HG02973 (cell line): ENCODE results near the gene ARTN.

Source experiments
- ATAC-seq: cut with Tn5 transposase; IDR thresholded peaks from one replicate; pipeline ENCODE4 v1.9.1; 2021; ENCODE audit warnings: moderate library complexity; ENCODE audit not compliant: unreplicated experiment

Gene ARTN

DNA sequence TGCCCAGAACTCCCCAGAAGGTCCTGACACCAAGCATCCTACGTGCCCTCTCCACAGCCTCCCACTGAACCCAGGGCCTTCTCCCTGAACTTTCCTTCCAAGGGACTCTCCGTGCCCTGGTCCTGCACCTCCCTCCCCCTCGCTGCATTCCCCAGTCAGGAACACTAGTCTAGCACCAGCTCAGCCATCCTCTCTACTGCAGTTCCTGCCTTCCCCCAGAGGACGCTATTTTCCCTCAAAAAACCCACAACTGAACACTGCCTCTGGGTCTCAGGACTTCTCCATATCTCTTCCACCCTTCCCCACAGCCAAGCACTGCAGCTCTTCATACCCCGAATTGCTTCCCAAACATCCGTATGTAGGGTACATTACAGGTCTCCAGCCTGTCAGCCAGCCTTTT lies 12.6 kb upstream of the ARTN start:
- ATAC-seq: no peak

DNA sequence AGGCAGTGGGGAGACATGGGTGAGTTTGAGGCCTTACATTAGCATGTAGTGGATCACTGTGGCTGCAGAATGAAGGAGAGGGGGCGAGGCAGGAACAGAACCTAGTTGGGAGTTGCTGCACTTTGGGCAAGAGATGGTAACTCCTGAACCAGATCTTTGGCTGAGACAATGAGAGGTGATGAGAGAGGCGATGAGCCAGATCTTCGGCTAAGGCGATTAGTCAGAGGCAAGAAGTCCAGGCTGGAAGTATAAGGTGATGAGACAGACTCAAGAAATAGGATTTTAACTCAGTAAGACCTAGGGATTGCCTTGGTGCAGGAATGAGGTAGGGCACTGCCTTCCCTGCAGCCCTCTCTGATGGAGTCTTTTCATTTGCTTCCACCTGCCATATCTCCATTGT lies 9.1 kb upstream of the ARTN start:
- ATAC-seq: no peak

DNA sequence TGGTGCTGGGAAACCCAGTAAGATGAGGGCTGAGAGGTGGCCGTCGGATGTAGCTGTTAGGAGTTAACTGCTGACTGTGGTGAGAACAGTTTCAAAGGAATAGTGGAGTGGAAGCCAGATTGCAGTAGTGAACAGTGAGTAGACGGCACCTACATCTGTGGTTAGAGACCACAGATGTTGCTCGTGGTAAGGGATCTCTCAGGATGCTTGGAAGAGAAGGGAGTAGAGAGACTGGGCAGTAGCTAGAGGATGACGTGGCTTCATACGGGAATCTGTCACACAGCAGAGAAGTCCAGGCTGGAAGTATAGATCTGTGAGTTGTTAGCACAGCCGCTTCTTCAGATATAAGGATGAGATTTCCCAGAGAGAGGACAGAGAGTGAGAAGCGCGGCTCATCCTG lies 7.8 kb upstream of the ARTN start:
- ATAC-seq: no peak

DNA sequence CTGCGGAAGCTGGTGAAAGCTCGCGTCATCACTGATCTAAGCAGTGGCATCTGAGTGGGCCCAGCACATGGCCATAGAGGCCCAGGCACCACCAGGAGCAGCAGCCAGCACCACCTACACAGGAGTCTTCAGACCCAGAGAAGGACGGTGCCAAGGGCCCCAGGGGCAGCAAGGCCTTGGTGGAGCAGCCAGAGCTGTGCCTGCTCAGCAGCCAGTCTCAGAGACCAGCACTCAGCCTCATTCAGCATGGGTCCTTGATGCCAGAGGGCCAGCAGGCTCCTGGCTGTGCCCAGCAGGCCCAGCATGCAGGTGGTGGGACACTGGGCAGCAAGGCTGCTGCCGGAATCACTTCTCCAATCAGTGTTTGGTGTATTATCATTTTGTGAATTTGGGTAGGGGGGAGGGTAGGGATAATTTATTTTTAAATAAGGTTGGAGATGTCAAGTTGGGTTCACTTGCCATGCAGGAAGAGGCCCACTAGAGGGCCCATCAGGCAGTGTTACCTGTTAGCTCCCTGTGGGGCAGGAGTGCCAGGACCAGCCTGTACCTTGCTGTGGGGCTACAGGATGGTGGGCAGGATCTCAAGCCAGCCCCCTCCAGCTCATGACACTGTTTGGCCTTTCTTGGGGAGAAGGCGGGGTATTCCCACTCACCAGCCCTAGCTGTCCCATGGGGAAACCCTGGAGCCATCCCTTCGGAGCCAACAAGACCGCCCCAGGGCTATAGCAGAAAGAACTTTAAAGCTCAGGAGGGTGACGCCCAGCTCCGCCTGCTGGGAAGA lies 3.2 kb upstream of the ARTN start:
- no peak for ATAC-seq

DNA sequence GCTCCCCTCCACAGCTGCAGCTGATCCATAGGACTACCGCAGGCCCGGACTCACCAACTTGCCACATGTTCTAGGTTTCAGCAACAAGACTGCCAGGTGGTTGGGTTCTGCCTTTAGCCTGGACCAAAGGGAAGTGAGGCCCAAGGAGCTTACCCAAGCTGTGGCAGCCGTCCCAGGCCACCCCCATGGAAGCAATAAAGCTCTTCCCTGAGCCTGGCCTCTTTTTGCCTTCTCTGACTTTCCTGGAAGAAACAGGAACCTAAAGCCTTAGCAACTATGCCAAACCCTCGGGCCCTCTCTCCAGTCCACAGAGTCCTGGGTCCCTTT lies 2.7 kb upstream of the ARTN start:
- no peak for ATAC-seq

DNA sequence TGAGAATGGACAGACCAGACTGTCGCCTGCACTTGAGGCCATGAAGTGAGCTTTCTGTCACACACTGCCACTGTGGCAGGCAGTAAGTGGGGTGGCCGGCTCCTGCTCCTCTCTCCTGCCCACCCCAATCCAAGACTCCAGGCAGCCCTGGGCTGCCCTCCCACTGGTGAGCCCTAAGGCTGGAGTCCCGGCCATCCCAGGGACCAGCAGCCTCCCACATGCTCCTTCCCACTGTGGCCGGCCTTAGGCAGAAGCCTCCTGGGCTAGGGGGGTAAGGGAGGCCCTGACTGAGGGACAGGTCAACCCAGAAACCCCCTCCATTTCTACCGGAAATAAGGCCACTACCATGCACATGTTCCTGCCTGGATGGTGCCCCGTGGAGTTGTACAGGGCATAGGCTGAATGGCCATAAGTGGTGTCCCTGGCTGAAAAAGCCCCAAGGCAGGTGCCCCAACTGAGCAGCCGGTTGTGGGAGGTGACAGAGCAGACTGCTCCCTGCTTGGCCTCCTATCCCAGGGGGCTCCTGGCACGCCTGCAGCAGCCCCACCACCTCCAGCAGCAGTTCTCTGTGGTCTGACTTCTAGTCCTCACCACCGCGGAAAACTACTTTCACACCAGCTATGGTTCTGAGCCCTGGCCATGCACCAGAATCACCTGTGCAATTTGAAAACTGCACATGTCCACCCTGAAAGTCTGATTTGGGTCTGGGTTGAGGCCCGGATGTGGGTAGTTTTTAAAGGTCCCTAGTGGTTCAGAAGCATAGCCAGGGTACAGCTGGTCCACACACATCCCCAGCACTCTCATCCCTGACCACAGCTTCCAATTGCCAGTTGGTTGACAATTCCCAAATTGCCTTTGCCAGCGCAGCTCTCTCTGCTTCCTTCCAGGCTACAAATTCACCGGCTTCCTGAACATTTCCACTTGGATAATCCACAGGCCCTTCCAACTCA lies 1.6 kb upstream of the ARTN start:
- no peak for ATAC-seq

DNA sequence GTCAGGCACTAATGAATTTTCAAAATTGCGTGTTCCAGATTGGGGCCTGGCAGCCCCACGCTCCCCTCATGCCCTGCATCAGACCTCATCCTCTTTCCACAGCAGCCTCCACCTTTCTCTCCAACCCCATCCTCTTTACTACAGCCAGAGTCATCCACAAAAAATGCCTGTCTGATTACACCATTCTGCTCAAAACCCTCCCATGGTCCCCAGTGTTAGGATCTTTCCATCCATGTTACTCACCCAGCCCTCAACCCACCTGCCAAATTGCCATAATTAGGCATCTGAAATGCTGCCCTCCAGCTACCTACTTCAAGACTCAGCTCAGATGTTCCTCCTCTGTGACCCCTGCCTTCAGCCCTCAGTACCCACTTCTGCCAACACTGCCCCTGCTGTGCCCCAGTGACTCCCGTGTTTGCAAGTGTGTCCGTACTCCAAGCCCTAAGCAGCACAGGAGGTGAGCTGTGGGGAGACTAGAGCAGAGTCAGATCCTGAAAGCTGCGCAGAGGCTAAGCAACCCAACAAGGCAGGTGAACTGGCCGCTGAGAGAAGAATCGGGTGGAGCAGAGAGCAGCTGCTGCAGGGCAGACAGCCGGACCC lies 715 bp upstream of the ARTN start:
- no peak for ATAC-seq

DNA sequence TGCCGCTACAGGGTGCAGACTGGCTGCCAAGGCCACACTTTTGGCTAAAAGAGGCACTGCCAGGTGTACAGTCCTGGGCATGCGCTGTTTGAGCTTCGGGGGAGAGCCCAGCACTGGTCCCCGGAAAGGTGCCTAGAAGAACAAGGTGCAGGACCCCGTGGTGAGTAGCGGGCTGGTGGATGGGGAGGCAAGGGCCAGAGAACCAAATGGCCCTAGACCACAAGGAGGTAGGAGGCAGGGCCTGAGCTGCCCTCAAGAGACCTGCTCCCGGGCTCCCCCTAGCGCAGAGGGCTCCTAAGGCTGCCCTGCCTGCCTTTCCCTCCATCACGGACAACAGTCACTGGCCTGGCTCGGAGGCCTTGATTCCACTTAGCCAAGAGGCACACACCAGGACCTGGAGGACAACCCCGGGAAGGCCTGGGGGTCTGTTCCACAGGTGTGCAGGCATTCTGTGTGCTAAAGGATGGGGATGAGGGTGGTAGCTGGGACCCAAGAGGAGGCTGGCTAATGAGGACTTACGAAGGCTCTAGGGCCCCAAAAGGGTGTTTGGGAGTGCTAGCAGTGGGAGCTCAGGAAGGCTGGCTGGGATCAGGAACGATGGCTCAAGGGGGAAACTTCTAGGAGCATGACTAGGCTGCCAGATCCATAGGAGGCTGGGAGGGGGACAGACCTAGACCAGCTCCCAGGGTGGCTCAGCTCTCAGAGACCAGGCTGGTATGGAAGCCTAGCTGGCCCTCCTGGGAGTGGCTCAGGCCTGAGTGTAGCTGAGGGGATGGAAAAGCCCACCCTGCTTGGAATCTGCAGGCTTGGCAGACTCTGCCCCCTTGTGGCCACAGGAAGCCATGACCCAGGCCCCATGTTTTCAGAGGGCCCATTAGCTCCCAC lies 742 bp downstream of the ARTN start:
- no peak for ATAC-seq

DNA sequence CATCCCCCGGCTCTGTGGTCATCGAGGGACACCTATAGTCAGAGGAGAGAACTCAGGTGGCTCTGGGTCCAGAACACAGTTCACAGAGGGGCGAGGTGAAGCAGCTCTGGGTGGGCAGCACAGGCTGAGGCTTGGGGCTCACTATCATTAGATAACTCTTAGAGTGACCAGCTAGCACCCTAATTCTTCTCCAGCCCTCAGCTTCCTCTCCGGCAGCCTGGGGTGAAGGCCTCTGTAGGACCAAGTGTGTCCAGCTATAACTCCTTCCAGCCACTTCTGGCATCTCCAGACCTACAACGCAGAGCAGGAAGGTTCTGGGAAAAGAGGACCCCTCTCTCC lies 1.4 kb downstream of the ARTN start:
- ATAC-seq: no peak

DNA sequence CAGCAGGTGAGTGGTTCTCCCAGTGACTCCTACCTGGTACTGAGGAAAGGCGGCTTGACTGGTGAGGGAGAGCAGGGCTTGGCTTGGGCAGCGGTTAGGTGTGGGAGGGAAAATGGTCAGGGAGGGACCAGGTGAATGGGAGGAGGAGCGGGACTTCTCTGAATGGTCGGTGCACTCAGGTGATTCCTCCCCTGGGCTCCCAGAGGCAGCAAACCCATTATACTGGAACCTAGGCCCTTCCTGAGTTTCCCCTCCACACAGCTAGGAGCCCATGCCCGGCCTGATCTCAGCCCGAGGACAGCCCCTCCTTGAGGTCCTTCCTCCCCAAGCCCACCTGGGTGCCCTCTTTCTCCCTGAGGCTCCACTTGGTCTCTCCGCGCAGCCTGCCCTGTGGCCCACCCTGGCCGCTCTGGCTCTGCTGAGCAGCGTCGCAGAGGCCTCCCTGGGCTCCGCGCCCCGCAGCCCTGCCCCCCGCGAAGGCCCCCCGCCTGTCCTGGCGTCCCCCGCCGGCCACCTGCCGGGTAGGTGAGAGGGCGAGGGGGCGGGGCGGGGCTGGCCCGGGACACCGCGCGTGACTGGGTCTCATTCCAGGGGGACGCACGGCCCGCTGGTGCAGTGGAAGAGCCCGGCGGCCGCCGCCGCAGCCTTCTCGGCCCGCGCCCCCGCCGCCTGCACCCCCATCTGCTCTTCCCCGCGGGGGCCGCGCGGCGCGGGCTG lies 2.3 kb downstream of the ARTN start:
- no peak for ATAC-seq

DNA sequence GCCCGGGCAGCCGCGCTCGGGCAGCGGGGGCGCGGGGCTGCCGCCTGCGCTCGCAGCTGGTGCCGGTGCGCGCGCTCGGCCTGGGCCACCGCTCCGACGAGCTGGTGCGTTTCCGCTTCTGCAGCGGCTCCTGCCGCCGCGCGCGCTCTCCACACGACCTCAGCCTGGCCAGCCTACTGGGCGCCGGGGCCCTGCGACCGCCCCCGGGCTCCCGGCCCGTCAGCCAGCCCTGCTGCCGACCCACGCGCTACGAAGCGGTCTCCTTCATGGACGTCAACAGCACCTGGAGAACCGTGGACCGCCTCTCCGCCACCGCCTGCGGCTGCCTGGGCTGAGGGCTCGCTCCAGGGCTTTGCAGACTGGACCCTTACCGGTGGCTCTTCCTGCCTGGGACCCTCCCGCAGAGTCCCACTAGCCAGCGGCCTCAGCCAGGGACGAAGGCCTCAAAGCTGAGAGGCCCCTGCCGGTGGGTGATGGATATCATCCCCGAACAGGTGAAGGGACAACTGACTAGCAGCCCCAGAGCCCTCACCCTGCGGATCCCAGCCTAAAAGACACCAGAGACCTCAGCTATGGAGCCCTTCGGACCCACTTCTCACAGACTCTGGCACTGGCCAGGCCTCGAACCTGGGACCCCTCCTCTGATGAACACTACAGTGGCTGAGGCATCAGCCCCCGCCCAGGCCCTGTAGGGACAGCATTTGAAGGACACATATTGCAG lies 3.0 kb downstream of the ARTN start:
- no peak for ATAC-seq

DNA sequence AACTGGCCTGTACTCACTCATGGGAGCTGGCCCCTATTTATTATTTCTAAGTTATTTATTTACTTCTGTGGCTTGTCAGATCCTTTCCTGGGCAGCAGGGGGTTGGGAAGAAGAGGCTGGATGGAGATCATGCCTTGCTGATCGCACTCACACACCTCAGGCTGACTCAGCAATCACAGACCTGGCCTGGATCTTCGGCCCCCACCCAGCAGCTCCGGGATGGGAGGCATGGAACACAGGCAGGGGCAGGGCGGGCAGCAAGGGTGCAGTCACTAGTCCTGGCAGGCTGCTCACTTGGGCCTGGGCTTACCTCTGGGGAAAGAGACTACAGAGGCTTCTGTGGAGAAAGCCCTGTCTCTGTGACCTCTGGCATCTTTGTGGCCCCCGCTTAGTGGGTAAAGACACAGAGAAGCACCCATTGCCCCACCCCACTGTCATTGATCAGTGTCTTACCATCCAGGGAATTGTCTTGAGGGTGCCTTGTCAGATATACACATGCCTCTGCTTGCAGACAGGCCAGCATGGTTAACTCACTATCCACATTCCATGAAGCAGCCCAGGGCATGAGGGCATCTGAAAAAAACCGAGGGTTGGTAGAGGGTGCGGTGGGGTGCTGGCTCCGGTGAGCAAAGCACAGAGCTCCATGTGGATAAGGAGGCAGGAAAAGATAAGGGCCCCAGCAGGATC lies 3.7 kb downstream of the ARTN start:
- ATAC-seq: no peak

DNA sequence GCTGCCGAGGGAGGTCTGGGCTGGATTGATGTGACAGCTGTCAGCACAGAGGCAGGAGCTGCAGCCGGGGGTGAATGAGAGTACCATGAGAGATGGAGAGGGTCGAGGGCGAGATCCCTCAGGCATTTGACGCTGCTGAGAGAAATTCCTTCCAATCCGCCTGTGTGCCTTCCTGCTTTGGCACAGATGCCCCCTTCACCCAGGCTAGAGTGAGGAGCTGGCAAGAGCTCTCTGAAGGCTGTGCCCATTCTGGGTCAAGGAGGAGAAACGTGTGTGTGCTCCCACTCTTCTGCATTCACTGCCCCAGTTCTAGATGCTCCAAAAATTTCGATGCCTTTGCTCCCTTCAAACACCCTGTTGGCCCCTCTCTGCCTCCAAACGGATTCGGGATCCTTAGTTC lies 4.8 kb downstream of the ARTN start:
- ATAC-seq: no peak

DNA sequence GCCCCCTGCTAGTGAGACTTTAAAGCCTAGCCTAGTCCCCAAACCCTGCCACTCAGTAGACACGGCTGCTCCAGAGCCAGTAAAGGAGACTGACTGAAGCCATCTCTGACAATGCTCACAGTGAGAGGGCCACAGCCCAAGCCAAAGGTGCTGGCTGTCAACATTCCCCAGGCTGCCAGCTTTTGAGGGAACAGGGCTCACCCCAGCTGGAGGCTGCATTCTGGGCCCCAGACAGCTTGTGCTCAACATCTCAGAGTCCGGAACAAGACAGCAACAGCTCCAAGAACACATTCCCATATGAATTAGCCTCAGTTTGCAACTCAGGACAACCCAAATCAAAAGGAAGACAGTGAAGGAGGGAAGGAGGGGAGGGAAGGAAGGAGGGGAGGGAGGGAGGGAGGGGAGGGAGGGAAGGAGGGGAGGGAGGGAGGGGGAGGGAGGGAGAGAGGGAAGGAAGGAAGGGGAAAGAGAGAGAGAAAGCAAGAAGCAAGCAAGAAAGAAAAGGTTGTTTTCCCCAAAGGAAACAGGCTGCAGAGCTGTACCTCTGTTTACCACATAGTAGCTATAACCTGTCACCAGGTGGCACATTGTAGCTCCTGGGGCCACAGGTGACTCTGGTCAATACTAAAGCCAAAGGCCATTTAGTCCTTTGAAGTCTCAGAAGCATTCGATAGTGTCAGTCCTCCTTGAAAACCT lies 5.4 kb downstream of the ARTN start:
- no peak for ATAC-seq

DNA sequence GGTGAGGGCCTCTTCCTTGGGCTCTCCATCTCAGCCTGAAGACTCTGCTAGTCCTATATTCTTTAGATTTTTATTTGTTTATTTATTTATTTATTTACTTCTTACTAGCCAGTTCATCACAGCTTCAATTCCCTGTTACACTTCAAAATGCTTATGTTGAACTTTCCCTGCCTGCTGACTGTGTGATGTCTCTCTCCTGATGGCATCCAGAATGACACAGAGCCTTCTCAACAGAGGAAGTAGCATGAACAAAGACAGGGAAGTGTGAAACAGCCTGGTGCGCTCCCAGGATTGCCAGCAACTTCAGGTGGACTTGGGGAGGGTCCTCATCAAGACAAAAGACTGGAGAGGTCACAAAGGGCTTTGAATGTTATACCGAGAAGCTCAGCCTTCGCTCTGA lies 8.8 kb downstream of the ARTN start:
- no peak for ATAC-seq

DNA sequence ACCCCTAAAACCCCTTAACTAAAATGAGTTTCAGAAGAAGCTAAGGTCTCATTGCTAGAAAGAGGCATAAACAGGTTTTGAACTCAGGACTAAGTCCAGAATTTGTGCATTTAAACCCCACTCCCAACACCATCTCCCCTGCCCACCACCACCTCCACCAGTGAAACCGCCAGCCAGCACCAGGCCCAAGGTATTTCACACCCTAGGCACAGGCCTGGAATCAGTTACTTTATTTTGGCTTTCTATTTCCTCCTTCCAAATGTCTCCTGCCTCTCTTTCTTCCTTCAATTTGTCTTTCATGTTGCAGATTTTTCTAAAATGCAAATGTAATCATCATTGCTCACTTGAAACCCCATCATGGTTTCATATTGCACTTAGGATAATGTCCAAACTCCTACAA lies 11.3 kb downstream of the ARTN start:
- no peak for ATAC-seq

DNA sequence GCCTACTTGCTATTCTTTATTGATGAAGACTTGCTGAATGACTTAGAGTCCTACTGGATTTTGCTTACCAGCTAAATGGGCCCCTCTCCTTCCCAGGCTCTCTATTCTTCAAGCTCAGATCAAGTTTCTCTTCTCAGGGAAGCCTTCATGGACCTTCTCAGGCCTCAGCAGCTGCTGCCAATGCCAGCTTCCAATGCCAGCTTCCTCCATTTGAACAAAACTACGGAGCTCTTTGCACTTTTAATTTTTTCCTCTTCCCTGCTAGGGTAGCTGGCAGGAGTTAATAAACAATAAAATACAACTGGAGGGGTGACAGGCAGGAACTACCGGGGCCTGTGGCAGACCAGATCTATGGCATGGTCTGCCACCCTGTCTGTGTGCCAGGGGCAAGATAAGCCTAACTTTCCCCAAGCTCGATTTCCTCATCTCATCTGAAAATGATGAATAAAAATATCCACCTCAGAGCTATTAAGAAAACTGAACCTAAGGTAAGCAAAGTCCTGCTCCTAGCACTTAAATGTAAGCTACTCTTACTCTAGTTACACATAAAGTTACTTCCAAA lies 12.2 kb downstream of the ARTN start:
- no peak for ATAC-seq
